Stimulated activated CD8-positive, alpha-beta memory T cell treated with anti-CD3 and anti-CD28 coated beads, Interleukin-7, amount 100 ng/mL, for 24 hours (primary cell): Measurements from ENCODE around the gene ITPA.

ENCODE experiments used
- DNase-seq: peaks from one replicate; pipeline ENCODE4 v3.0.0-alpha.2; 2020; ENCODE audit warnings: low read depth

ITPA gene

DNA sequence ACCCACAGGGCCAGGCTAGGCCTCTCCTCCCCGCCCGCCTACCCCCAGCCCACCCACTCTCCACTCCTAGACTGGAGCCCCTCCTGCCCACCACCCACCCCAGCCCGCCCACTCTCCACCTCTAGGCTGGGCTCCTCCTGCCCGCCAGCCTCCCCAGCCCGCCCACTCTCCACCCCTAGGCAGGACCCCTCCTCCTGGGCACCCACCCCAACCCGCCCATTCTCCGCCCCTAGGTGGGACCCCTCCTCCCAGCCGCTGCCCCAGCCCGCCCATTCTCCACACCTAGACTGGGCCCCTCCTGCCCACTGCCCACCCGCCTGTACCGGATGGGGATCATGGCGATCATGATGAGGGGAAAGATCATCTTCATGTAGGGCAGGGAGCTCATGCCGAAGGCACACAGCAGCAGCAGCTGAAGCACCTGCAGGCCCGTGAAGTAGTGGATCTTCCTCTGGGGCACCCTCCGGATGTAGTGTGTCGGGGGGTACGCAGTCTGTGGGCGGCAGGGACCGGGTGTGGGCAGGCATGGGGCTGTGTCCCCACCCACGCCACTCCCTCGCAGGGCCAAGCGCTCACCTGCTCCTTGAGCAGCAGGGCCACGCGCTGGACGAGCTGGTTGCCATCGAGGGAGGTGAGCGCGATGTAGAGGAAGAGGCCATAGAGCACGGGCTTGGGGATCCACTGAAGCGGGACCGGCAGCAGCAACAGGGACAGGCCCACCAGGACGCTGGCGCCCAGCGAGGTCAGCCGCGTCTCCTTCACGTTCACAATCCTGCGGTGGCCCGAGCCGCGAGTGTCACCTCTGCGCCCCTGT is 18.8 kb downstream of the ITPA start:
- no peak for DNase-seq

DNA sequence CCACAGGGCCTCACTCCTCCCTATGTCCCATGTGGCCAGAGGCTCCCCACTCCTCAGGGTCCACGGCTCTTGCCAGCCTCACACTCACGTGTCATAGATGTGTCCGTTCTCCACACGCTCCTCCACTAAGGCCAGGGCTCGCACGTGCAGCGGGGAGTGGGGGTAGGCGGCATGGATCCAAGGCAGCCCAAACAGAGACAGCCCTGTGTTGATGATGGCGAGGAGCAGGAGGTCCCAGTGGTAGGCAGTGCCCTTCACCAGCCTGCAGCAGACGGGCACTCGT is 19.4 kb downstream of the ITPA start:
- no peak for DNase-seq

- DNase-seq, result no peak
Observed at GRCh38 chr20:3229158-3229557, 19.9 kb downstream of the ITPA start.

GRCh38 chr20:3229798-3230197 is 20.5 kb downstream of the ITPA start:
- no peak for DNase-seq

DNA sequence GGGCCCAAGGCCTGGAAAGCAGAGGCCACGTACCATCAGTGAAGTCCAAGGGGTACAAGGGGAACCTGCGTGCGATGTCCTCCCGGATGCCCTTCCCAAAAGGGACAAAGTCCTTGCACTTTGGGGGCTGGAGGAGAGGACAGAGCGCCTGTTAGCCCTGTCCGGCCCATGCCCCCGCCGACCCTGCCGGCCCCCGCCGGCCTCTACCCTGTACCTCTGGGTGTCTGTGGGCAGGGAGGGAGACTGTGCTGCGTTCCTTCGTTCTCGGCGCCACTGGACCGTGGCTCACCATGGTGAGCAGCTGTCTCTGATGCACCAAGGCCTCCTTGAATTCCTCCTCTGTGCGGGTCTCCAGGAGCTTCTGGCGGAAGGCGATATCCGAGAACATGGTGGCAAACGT is 21.8 kb downstream of the ITPA start:
- DNase-seq, result no peak

DNA sequence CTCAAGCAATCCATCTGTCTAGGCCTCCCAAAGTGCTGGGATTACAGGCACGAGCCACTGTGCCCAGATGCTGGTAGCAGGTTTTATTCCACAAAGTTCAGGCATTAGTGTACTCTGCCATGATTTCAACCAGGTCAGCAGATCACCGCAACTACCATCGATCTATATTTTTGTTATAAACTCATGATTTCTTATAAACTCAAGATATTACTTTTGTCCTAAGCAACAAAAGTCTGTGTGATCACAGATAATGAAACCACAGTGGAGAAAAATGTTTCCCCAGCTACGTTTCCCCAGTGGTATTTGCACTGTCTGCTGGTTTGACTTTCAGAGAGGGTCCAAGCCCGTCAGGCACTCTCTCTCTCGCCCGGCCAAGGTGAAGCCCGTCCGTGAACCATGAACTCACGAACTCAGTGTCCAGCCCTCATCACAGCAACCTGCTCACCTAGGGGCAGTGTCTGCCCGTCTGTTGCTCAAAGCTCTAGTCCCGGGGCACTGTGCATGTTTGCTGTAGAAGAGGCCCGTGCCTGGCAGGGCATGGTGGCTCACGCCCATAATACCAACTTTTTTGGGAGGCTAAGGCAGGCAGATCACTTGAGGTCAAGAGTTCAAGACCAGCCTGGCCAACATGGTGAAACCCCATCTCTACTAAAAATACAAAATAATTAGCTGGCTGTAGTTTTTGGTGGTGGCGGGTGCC is 22.7 kb downstream of the ITPA start:
- DNase-seq, result no peak

DNA sequence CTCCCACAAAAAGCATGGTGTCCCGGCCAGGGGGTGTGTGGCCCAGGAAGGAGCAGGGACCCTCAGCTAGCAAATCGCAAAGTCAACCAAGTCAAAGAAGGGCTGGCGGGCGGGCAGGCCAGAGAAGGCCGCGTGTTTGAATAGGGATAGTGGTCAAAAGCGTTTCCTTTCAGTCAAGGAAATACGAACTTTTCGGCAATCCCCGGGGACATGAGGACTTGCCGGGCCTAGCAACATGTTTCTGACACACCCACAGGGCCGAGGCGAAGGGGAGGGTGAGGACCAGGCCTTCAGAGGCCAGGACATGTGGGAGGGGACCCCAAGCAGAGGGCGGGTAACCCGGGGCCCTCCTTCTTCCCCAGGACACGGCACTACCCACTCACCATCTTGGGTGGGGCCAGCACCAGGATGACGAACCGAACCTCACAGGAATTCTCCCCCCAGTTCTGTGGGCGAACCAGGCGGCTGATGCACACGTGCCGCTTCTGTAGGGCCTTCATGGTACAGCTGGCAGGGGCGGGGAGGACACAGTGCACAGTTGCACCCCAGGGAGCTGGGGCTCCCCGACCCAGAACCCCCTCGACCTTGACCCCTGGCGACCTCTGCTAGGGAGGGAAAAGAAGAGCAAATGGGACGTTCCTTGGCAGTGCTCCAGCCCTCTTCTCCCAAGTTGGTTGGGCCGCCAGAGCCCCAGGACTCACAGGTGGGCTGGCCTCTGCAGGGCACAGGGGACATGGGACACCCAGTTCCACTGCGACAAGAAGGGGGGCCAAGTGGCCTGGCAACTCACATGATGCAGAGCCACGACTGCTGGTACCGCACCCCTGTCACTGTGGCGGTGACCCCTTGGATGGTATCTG is 24.1 kb downstream of the ITPA start:
- DNase-seq, result no peak

GRCh38 chr20:3233991-3234498 is 24.7 kb downstream of the ITPA start:
- no peak for DNase-seq

- DNase-seq, result no peak
Observed at GRCh38 chr20:3235666-3236324, 26.5 kb downstream of the ITPA start.

- DNase-seq, result no peak
Observed at GRCh38 chr20:3237011-3237957, 28.0 kb downstream of the ITPA start.

DNA sequence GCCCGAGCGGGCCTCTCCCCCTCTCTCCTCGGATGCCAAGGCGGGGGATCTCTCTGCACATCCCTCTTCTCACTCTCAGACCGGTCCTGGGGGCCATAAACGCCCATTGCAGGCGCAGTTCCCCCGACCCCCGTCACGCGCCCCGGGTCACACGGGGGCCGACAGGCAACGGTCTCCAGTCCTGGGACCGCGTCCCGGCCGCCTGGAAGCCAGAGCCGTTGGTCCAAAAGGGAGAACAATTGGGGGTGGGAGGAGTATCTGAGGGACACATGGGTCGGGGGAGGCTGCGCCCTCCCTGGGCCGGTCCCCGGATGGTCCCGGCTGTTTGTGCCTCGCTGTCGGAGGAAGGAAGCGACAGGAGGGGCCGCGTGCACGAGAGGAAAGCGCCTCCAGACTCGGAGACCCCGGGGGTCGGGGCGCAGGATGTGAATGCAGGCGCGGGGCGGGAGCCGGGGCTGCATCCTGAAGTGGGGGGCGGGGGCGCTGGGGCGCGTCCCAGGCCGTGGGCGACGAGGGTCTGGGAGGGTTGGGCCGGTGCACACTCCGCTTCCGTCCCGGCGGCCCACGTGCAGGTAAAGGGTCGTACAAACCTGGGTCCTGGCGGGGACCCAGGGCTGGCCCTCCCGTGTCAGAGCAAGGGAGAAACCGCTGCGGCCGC is 28.8 kb downstream of the ITPA start:
- no peak for DNase-seq

- DNase-seq, result no peak
Observed at GRCh38 chr20:3238616-3239025, 29.3 kb downstream of the ITPA start.

DNA sequence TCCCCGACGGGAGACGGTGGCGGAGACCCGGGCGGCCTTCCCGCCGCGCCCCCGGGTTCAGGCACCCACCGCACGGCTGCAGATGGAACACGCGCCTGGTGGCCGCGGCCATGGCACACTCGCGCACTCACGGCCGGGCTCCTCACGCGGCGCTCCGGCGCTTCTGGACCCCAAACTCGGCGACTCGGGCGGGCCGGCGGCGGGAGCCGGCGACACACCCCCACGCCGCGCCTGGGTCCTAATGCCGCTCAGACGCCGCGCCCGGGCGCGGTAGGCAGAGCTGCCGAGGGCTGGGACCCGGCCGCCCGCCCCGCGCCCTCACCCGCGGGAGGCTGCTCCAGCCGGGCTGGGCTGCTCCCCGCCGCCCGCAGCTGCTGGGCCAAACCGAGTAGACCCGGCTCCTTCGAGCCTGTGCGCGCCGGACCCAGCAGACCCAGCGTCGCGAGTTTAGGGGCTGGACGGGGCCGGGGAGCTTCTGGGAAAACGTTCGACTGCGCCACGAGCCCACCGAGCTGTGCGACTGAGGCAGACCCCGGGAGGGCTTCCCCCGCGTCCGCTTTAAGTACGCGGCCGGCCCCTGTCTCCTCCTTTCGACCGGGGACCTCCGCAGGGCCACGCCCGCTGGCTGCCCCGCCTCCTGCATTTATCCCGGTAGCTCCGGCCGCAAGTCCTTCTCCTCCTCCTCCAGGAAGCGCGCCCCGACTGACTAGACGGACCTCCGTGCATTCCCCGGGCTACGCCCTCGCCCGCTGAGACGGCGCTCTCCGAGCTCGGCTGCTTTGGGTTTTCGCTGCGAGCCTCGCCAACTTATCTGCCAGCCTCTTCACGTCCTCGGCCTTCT is 29.9 kb downstream of the ITPA start, which contains the start of gene SLC4A11:
SLC4A11 (minus strand) TSS at position 165 of the 841 bp plus-strand sequence; CDS start at position 112, 53 bp downstream.
- no peak for DNase-seq

DNA sequence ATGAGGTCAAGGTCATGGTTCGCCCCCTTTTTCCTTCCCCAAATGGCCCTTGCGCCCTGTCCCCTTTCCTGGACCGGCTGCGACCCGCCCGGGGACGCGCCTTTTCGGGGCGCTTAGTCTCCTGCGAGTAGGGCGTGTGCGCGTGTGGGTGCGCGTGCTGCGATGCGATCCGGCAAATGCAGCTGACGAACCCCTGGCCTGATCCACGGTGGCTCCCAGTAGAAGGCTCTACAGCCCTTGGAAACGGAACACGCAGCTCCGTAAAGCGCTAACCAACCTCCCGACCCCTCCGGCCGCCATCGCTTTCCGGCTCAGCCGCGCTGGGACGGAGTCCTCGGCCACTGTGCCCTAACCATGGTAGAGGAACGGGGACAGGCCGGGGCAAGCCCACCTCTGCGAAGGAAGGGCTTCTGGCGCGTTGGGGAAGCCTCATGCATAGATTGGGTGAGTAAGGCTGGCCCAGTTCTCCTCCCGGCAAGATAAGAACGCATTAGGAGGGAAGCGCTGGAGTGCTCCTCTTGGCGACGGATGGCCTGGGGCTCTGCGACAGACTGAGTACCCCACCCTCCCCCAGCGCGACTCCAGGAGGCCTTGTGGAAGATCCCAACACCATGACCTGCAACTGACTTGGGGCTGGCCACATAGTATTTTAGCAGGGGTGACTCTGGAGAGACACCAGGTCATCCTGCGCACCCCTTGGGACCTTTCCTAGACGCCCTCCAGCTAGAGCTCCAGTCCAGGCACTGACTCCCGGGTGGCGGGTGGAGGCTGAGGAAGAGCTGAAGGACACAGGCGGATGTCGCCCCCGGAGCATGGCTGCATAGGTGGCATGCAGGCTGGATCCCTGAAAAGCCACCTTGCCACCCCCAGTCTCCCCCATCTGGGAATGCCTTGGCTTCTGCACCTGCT is 30.8 kb downstream of the ITPA start:
- DNase-seq, result no peak

DNA sequence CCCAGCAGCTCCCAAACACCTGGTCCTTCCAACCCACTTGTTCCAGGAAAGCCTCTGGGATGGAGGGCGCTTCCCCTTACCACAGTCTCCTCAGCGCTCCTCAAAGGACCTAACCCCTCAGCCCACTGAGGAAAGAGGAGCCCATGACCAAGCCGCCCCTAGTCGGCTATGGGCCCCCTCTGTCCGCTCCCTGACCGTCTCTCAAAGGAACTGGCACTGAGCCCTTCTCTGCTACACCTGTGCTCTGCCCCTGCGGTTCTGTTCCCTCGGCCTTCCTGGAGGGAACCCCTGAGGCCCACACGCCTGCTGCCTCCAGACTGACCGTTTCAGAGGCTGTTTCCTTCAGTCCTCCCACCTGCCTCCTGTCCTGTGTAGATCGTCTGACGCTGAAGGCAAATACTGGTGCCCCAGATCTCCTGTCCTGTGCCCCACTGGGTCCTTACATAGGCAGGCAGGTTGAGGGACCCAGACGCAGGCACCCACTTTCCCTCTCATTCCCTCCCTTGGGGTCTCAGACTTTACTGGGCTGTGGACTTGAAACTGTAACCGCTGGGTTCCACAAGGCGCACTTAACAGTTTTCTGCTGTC is 31.6 kb downstream of the ITPA start:
- DNase-seq, result no peak

GRCh38 chr20:3242172-3242692 is 32.9 kb downstream of the ITPA start:
- no peak for DNase-seq

GRCh38 chr20:3243718-3244358 is 34.5 kb downstream of the ITPA start:
- DNase-seq, result no peak
